Panc1 (cell line): Measurements from ENCODE around the gene SLC30A1.

Experiments
- CTCF ChIP-seq: fragments of 450-650 bp; IDR thresholded peaks from 2 replicates; pipeline ENCODE4 v1.5.1; 2017; ENCODE audit warnings: mild to moderate bottlenecking
- POLR2AphosphoS5 ChIP-seq: IDR thresholded peaks from 2 replicates; pipeline ENCODE4 v1.6.1; 2012; ENCODE audit warnings: mild to moderate bottlenecking, low read depth, low read length, moderate library complexity
- REST ChIP-seq, 2 experiments: IDR thresholded peaks; 2 replicates each; pipeline ENCODE4 v1.6.1; 2011 to 2012; ENCODE audit warnings: low read depth in 2 of 2, control low read depth in 1 of 2, low read length in 1 of 2, mild to moderate bottlenecking in 1 of 2, moderate library complexity in 1 of 2; ENCODE audit not compliant: insufficient read depth in 1 of 2
- SIN3A ChIP-seq: IDR thresholded peaks from 2 replicates; pipeline ENCODE4 v1.6.1; 2012; ENCODE audit warnings: low read depth, mild to moderate bottlenecking, low read length, moderate library complexity, borderline replicate concordance; ENCODE audit not compliant: insufficient read depth
- TCF7L2 ChIP-seq: IDR thresholded peaks from 2 replicates; pipeline ENCODE4 v1.6.1; 2011; ENCODE audit warnings: mild to moderate bottlenecking, low read depth, low read length, inconsistent platforms

DNA sequence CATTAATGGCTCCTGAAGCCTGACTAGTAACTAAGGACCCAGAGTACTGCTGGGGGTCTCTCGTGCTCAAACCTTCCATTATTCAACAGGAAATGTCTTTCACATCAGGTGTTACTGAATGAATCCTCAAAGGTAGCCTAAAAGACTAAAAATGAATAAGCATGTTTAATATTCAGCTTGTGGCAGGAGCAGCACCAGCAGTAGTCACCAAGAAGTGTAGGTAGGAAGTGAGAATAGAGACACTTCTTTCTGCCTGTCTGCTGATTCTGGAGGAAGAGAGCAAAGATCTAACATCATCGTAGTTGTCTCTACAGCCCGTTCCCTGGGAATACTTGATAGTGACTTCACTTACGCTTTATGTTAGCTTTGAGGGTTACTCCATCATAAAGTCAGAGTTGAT, 7.6 kb upstream of the SLC30A1 start:
- TF ChIP-seq CTCF (no peak), SIN3A (no peak), POLR2AphosphoS5 (no peak), REST (IDR thresholded peaks at IDR 0.05; ENCODE audit: insufficient read depth in 1 of 2, low read depth in 2 of 2, low read length in 1 of 2) (no peak), TCF7L2 (no peak)
